ENCODE results near the gene L1CAM. TPM values are rescaled to one million over a fixed set of nuclear protein-coding genes. Genes with fewer than 3 reads are reported as not detected.

L1CAM gene
- total and polyA plus RNA-seq, 9 of the 15 experiments (the other 6 are each of a cell fraction or from before 2014, with no cell fraction given): 0.09 to 0.86 (median 0.26) TPM; not detected in 3

DNA sequence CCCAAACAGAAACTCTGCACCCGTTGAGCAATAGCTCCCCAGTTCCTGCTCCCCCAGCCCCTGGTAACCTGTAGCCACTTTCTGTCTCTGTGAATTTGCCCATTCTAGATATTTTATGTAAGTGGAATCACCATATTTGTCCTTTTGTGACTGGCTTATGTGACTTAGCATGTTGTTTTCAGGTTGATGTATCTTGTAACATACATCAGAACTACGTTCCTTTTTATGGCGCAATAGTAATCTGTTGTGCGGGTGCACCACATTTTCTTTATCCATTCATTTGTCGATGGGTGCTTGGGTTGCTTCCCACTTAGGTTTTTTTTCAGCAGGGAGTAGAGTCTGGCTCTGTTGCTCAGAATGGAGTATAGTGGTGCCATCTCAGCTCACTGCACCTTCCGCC lies 49.1 kb downstream of the L1CAM start:
- ChIA-PET POLR2A (interaction anchor here (1.1 kb wide), 1 partner anchor 9 kb away, joined by 3 read pairs; no protein-coding TSS in a partner anchor), CTCF (ENCODE audit: low intra/inter-chr PET ratio) (no interaction called here)
- no peaks in the 10 kb centered on the region for H3K79me2 ChIP-seq (ENCODE audit: control insufficient read depth, insufficient read depth, low read length)
- no peaks in the 10 kb centered on the region for H3K9me3 ChIP-seq (replicated peaks; ENCODE audit: control insufficient read depth, insufficient read depth, low read depth, low read length)
- ATAC-seq: no peak
- DNase-seq (ENCODE audit: extremely low read depth in 1 of 4, low spot score in 3 of 4): no peak
- H3K9ac ChIP-seq (ENCODE audit: insufficient read depth in 1 of 2, low read depth in 2 of 2, low read length in 2 of 2): no peak overlapping the region
- no peak overlapping the region for H3K4me3 ChIP-seq
- WGBS (ENCODE audit: insufficient coverage, low coverage, missing lambda C conversion rate): 58% methylated on average over 6 of the region's 6 CpGs
- no peaks in the 10 kb centered on the region for H3K9me1 ChIP-seq (ENCODE audit: control insufficient read depth, insufficient read depth, low read length)
- H3K36me3 ChIP-seq (ENCODE audit: control insufficient read depth, insufficient read depth, low read length): no peaks in the 10 kb centered on the region
- in situ Hi-C loops (cut with MboI) (no loop called here), intact Hi-C loops (cut with micrococcal nuclease) (no loop called here)
- H3K4me1 ChIP-seq (replicated peaks in 1 of 2; ENCODE audit: control insufficient read depth in 2 of 2, insufficient read depth in 2 of 2, low read length in 2 of 2): no peaks in the 10 kb centered on the region; a peak in 1 of 5 replicates
- H3K4me2 ChIP-seq (ENCODE audit: insufficient read depth, low read length): no peak overlapping the region
- H3K27ac ChIP-seq (ENCODE audit: extremely low read depth, low read depth, low read length): no peak overlapping the region
- H3K27me3 ChIP-seq (ENCODE audit: control insufficient read depth in 2 of 2, insufficient read depth in 2 of 2, low read length in 2 of 2): peaks cover 3 to 15% of the 10 kb centered on the region in 2 experiments; a peak in 3 of 5 replicates
- no peak for FAIRE-seq
- TF ChIP-seq IRF1 (CRISPR knock-in tag; IDR thresholded peaks at IDR 0.05; ENCODE audit: borderline replicate concordance): no peak
- TF ChIP-seq ZNF212 (CRISPR knock-in tag; IDR thresholded peaks at IDR 0.05): no peak
- no peak for TF ChIP-seq MBD1 (CRISPR knock-in tag; IDR thresholded peaks at IDR 0.05)
- TF ChIP-seq ETS2 (tag; IDR thresholded peaks at IDR 0.05; ENCODE audit: borderline replicate concordance, poor library complexity, severe bottlenecking): no peak
- TF ChIP-seq CEBPG (CRISPR knock-in tag; IDR thresholded peaks at IDR 0.05): no peak
- TF ChIP-seq CEBPG (tag; conservative IDR thresholded peaks at IDR 0.05 in 1 of 2, IDR thresholded peaks at IDR 0.05 in 1 of 2): peak in 1 of 2 experiments; percentile 45; a peak in 1 of 4 replicates
- TF ChIP-seq CEBPB (tag; IDR thresholded peaks at IDR 0.05): peak; percentile 77
- H2AFZ ChIP-seq (ENCODE audit: low read depth, low read length): no peak overlapping the region
- 0 out of 2 replicates have a peak, but pooled peaks cover 3% of the 10 kb centered on the region for H4K20me1 ChIP-seq (replicated peaks; ENCODE audit: control insufficient read depth, insufficient read depth, low read length)
- no TSS peak for BruUV-seq (replicated peaks)

Data from K562 (cell line).